MM.1S (cell line): ENCODE measurements around the gene ZFYVE28.

ENCODE experiments used
- EZH2 ChIP-seq: fragments of 300-600 bp; sonication (generic); optimal IDR thresholded peaks from 2 replicates; pipeline ENCODE3; 2017; ENCODE audit warnings: low read depth, mild to moderate bottlenecking, antibody characterized with exemption, low read length, mixed read lengths
- EZH2phosphoT487 ChIP-seq: fragments of 300-600 bp; sonication (generic); IDR thresholded peaks from 2 replicates; pipeline ENCODE4 v1.6.1; 2018; ENCODE audit warnings: antibody characterized with exemption, low read length
- TF ChIP-seq, protein P1 (sequence below): fragments of 300-600 bp; sonication (generic); IDR thresholded peaks from 2 replicates; pipeline ENCODE4 v1.5.1; 2016; ENCODE audit warnings: antibody characterized with exemption, low read length, mixed read lengths

DNA sequence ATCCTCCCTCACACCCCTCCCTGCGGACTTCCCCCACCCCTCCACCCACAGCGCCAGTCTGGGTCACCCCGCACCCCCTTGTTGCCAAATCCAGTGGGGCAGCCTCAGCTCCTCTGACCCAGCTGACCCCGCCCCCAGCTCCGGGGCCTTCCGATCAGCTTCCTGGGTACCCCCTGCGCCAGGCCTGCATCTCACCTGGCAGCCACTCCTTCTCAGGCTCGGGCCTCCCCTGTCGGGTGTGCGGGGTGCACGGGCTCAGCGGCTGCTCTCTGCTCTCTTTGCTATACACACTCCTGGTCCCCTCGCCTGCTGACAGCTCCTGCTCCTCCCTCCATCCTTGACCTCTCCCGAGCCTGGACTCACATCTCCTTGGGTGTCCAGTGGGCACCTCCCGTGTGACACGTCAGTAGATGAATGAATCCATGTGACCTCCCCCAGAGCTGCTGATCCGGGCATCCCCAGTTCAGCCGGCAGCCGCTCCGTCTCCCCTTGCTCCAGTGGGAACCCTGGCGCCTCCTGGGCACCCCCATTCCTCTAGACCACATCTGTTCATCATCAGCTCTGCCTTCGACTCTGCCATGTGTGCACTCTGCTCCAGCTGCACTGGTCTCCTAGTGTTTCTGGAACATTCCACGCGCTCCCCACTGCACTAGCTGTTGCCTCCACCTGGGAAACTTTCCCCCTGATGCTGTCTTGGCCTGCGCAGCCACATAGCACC, 10.2 kb upstream of the ZFYVE28 start:
- TF ChIP-seq EZH2phosphoT487 (no peak), EZH2 (no peak)
- TF ChIP-seq, protein P1, sequence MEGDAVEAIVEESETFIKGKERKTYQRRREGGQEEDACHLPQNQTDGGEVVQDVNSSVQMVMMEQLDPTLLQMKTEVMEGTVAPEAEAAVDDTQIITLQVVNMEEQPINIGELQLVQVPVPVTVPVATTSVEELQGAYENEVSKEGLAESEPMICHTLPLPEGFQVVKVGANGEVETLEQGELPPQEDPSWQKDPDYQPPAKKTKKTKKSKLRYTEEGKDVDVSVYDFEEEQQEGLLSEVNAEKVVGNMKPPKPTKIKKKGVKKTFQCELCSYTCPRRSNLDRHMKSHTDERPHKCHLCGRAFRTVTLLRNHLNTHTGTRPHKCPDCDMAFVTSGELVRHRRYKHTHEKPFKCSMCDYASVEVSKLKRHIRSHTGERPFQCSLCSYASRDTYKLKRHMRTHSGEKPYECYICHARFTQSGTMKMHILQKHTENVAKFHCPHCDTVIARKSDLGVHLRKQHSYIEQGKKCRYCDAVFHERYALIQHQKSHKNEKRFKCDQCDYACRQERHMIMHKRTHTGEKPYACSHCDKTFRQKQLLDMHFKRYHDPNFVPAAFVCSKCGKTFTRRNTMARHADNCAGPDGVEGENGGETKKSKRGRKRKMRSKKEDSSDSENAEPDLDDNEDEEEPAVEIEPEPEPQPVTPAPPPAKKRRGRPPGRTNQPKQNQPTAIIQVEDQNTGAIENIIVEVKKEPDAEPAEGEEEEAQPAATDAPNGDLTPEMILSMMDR = no peak
